Fibroblast of peridontal ligament (primary cell): ENCODE data around the gene GOLGA6L26.
"Not testable (repeated sequence)": the region's sequence is repeated elsewhere in the genome, so short reads cannot be mapped to it uniquely, and the experiment has no call there.

Experiments
- DNase-seq: peaks from one replicate; pipeline ENCODE4 v3.0.0-alpha.2; 2010; ENCODE audit errors: extremely low read depth

GOLGA6L26 gene, protein sequence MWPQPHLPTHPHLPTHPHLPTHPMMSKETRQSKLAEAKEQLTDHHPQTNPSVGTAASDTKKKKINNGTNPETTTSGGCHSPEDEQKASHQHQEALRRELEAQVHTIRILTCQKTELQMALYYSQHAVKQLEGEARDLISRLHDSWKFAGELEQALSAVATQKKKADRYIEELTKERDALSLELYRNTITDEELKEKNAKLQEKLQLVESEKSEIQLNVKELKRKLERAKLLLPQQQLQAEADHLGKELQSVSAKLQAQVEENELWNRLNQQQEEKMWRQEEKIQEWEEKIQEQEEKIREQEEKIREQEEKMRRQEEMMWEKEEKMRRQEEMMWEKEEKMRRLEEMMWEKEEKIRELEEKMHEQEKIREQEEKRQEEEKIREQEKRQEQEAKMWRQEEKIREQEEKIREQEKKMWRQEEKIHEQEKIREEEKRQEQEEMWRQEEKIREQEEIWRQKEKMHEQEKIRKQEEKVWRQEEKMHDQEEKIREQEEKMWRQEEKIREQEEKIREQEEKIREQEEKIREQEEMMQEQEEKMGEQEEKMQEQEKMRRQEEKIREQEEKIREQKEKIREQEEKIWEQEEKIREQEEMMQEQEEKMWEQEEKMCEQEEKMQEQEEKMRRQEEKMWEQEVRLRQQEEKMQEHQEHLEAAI

GRCh38 chr15:23334096-23334495, at the start of gene GOLGA6L26:
TSS of gene GOLGA6L26 (minus strand) at chr15:23334196. CDS start at chr15:23334135, 61 bp downstream.
- DNase-seq: not testable (repeated sequence)

DNA sequence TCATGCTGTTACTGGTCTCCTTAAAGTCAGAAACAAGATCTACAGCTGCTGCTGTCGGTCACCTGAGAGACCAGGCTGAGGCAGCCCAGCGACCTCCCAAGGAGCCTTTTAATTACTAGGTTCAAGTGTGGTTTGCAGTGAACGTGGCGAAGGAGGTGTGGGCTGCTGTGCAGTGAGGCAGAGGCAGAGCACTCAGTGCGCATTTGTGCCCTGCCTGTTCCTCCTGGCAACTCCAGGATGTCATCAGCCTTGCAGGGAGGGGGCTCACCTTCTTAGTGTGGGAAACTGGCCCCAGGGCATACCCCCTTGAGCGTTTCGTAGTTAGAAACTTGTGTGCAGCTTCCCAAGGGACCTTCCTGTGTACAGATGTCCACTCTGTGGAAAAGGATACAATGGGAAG, 47.2 kb upstream of the GOLGA6L26 start:
- not testable (repeated sequence) for DNase-seq

DNA sequence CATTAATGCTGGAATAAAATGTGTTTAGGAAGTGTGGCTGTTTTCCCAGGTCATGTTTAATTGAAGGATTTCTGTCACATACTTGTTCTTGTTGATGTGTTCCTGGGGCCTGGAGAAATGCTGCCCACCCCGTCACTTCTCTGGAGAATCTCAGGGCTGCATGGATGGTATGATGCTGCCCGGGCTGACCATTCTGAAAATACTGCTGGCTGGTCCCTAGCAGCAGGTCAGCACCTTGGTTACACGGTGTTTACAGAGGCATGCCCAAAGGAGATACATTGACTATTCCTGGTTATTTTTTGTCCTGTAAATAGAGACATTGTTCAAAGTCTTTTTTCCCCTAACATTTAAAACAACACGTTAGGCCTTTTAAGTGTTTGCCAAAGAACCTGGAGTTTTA, 46.7 kb upstream of the GOLGA6L26 start:
- DNase-seq: not testable (repeated sequence)

- DNase-seq: not testable (repeated sequence)
Observed at GRCh38 chr15:23378946-23379345, 45.0 kb upstream of the GOLGA6L26 start.

DNA sequence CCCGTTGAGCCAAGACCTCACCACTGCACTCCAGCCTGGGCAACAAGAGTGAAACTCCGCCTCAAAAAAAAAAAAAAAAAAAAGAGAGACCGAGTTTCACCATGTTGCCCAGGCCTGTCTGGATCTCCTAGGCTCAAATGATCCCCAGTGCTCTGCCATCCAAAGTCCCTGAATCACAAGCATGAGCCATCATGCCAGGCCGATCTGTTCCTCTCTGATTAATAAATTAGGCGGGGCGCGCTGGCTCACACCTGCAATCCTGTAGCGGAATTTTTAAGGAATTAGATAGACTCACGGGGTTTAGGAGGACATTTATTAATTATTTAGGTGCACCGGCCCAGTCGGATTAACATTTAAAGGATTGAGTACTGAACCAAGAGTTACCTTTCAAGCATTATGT, 40.2 kb upstream of the GOLGA6L26 start:
- DNase-seq: not testable (repeated sequence)

DNA sequence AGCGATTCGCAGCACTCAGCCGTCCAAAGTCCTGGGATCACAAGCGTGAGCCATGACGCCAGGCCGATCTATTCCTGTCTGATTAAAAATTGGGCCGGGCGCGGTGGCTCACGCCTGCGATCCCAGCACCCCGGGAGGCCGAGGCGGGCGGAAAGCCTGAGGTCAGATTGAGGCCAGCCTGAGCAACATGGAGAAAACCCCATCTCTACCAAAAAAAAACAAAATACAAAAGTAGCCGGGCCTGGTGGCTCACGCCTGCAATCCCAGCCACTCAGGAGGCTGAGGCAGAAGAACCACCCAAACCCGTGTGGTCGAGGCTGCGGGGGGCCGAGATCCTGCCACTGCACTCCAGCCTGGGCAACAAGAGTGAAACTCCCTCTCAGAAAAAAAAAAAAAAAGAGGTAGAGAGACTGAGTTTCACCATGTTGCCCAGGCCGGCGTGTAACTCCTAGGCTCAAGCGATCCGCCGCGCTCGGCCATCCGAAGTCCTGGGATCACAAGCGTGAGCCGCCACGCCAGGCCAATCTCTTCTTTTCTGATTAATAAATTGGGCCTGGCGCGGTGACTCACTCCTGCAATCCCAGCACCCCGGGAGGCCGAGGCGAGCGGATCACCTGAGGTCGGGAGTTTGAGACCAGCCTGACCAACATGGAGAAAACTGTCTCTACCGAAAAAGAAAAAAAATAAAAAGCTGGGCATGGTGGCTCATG, 39.0 kb upstream of the GOLGA6L26 start:
- not testable (repeated sequence) for DNase-seq

DNA sequence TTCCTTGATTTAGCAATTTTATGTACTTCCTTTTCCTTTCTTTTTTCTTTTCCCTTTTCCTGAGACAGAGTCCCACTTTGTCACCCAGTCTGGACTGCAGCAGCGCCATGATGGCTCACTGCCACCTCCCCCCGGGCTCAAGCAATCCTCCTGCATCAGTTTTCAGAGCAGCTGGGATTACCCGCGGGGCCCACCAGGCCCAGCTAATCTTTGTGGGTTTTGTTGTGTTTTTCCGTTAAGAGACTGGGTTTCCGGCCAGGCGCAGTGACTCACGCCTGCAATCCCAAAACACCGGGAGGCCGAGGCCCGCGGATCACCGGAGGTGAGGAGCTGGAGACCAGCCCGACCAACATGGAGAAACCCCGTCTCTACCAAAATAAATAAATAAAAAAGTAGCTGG, 38.3 kb upstream of the GOLGA6L26 start:
- DNase-seq: no peak

DNA sequence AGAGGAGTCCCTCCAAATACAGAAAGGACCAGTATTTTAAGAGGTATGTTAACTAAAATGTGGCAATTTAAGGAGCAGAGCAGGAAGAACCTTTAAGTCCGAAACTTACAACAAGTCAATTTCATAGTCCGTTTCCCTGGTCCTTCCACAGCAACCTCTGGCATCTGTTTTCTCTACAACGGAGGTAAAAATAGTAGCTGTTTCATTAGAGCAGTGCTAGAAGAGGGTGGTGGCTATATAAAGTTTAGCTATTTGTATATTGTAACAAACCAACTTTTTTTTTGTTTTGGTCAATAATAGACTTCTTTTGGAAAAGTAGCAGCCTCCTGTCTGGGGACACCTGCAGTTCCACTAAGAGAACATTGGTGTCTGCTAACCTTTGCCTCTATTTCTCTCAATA, 37.9 kb upstream of the GOLGA6L26 start:
- DNase-seq: not testable (repeated sequence)

GRCh38 chr15:23371134-23371533, 37.1 kb upstream of the GOLGA6L26 start:
- DNase-seq: not testable (repeated sequence)

DNA sequence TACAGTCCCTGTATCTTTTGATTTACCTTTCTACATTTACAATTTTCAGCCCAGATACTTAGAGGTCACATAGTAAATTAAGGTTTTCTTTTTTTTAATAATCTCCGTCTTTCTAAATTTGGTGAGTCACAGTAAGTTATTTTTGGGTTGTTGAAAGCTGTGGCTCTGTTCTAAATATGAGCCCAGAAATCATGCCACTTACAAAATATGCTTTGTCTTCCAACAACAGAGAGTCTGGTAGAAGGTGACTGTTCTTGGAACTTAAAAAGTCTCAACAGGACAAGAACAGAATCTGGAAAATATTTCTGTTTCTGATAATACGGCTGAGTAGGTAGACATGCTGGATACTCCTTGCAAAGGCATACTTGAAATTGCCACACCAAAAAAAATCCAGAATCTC, 36.6 kb upstream of the GOLGA6L26 start:
- no peak for DNase-seq

GRCh38 chr15:23364261-23364660, 30.3 kb upstream of the GOLGA6L26 start:
- DNase-seq: not testable (repeated sequence)

DNA sequence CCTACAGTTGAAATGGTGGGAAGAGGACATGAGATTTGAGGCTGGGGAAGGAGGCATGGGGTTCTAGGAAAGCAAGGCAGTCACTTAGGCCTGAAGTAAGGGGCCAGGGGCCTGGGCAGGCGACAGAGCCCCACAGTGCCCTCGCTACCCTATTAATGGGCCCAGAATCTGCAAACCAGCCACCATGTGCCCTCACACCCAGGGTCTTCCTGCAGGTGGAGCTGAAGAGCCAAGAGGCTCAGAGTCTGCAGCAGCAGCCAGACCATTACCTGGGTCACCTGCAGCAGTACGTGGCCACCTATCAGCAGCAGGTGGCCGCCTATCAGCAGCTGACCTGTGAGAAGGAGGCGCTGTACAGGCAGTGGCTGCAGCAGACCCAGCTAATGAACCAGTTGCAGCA, 28.6 kb upstream of the GOLGA6L26 start:
- not testable (repeated sequence) for DNase-seq

DNA sequence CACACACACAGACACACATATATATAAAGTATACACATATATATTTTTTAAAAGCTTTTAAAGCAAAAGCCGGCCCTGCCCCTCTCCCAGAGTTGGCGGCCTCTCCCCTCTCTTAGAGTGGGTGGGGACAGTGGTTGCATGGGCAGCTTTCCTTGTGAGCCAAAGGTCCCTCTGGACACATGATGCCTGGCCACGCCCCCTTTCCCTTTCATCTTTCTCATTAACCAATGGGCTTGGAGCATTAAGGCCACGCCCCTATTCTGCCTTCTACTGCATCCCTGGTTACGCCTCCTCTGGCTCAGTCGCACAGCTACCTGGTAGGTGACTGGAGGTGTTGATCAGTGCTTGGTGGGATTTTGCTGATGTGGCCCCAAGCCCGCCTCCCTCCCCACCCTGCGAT, 20.5 kb upstream of the GOLGA6L26 start, which contains the start of gene GOLGA8S:
TSS of gene GOLGA8S (plus strand) at position 301 of the 400 bp plus-strand sequence. CDS start at position 363, 62 bp downstream.
- not testable (repeated sequence) for DNase-seq

- DNase-seq: not testable (repeated sequence)
Observed at GRCh38 chr15:23311233-23311632, 22.8 kb downstream of the GOLGA6L26 start.

DNA sequence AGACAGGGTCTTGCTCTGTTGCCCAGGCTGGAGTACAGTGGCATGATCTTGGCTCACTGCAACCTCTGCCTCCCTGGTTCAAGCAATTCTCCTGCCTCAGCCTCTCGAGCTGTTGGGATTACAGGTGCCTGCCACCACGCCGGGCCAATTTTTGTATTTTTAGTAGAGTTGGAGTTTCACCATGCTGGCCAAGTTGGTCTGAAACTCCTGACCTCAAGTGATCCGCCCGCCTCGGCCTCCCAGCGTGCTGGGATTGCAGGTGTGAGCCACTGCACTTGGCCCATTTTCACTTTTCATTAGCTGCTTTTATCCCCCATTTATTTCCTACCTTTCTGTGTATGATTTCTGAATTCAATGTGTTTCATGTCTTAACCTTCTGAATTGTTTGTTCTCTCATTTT, 28.1 kb downstream of the GOLGA6L26 start:
- not testable (repeated sequence) for DNase-seq

- not testable (repeated sequence) for DNase-seq
Observed at GRCh38 chr15:23304805-23305204, 29.2 kb downstream of the GOLGA6L26 start.

DNA sequence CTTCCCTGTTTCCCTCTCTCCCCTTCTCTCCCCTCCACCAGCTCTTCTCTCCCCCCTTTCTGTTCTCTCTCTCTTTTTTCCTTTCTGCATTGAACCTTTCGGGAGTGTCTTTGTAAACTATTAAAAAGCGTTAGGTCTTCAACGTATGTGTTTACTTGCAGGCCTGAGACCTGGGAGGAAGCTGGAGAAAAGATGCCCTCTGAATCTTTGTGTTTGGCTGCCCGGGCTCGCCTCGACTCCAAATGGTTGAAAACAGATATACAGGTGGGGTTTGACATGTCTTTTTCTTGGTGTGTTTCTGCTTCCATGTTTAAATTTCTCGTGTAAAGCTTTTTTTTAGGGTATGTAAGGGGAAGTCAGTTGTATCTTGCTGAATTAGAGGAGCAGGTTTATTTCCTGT, 29.7 kb downstream of the GOLGA6L26 start:
- not testable (repeated sequence) for DNase-seq

GRCh38 chr15:23303654-23304053, 30.3 kb downstream of the GOLGA6L26 start:
- not testable (repeated sequence) for DNase-seq

- not testable (repeated sequence) for DNase-seq
Observed at GRCh38 chr15:23303246-23303645, 30.8 kb downstream of the GOLGA6L26 start.
